ENCODE data around the gene KATNAL1.

GRCh38 chr13:30172593-30173302 is 134.6 kb downstream of the KATNAL1 start:
- TF ChIP-seq CTCF (IDR thresholded peaks at IDR 0.05; ENCODE audit: low read depth, low read length, poor library complexity, severe bottlenecking): no peak
- TF ChIP-seq EZH2phosphoT487 (IDR thresholded peaks at IDR 0.05; ENCODE audit: borderline replicate concordance, low read length): no peak

All from DOHH2 (cell line).